HEK293T (cell line): ENCODE data around the gene ZNF821.

Experiments
- ARNT ChIP-seq: fragments of 450-650 bp; IDR thresholded peaks from 2 replicates; pipeline ENCODE4 v1.6.1; 2017; ENCODE audit warnings: mild to moderate bottlenecking
- SUZ12 ChIP-seq: fragments of 450-650 bp; IDR thresholded peaks from 2 replicates; pipeline ENCODE4 v1.6.1; 2016; ENCODE audit warnings: mild to moderate bottlenecking

- TF ChIP-seq ARNT (no peak), SUZ12 (no peak)
Observed at GRCh38 chr16:71903608-71904007, 19.6 kb upstream of the ZNF821 start.
